H1 (cell line): ENCODE measurements around the gene MPV17. TPM values are rescaled to one million over a fixed set of nuclear protein-coding genes. Genes with fewer than 3 reads are reported as not detected.

ENCODE experiments used
- CTCF ChIA-PET: fragments of 300-600 bp; sonication (Branson Sonifier 250); formaldehyde crosslinking; loops from one replicate; lab custom pipeline; 2021; ENCODE audit not compliant: partially characterized antibody; lab: Charles Lee
- POLR2A ChIA-PET: fragments of 300-600 bp; sonication (Branson Sonifier 250); formaldehyde crosslinking; loops from one replicate; lab custom pipeline; 2021; ENCODE audit warnings: inconsistent platforms; ENCODE audit not compliant: partially characterized antibody; lab: Charles Lee
- DNase-seq, 2 experiments: peaks; one replicate each; pipeline versions ENCODE4 v3.0.0 to v3.0.0-alpha.2; 2010 to 2022; ENCODE audit warnings: low spot score in 2 of 2, low read depth in 1 of 2, mixed read lengths in 1 of 2
- FAIRE-seq: peaks from 2 replicates; lab custom pipeline; 2011; peaks lifted over from hg19 to GRCh38; lab: Jason Lieb, UNC
- H2AFZ ChIP-seq: 2 replicates; pipeline ENCODE4 v1.8.1; 2012; ENCODE audit warnings: low read length, inconsistent platforms
- H2AK5ac ChIP-seq: 2 replicates; pipeline ENCODE4 v1.6.1; 2013; ENCODE audit warnings: low read depth, low read length
- H2BK120ac ChIP-seq: replicated peaks from 2 replicates; pipeline ENCODE3; 2013; ENCODE audit warnings: low read depth, low read length, inconsistent platforms
- H2BK12ac ChIP-seq: 2 replicates; pipeline ENCODE4 v1.6.1; 2013; ENCODE audit warnings: low read depth, low read length
- H2BK15ac ChIP-seq: 2 replicates; pipeline ENCODE4 v1.6.1; 2013; ENCODE audit warnings: low read length
- H2BK20ac ChIP-seq: 2 replicates; pipeline ENCODE4 v1.6.1; 2013; ENCODE audit warnings: low read length
- H2BK5ac ChIP-seq: 2 replicates; pipeline ENCODE4 v1.6.1; 2013; ENCODE audit warnings: low read depth, low read length
- H3K14ac ChIP-seq: 2 replicates; pipeline ENCODE4 v1.6.1; 2013; ENCODE audit warnings: inconsistent platforms; ENCODE audit not compliant: insufficient read length
- H3K18ac ChIP-seq: 2 replicates; pipeline ENCODE4 v1.6.1; 2013; ENCODE audit warnings: low read length; ENCODE audit errors: extremely low read depth
- H3K23ac ChIP-seq: 2 replicates; pipeline ENCODE4 v1.6.1; 2013; ENCODE audit warnings: inconsistent platforms; ENCODE audit not compliant: insufficient read length
- H3K23me2 ChIP-seq: 2 replicates; pipeline ENCODE4 v1.6.1; 2013; ENCODE audit warnings: low read depth, low read length
- H3K27ac ChIP-seq: 2 replicates; pipeline ENCODE4 v1.6.1; 2011; ENCODE audit warnings: low read depth, low read length, inconsistent platforms
- H3K27me3 ChIP-seq, 4 experiments: replicated peaks in 1 of 4; 1 replicate in 1 of 4; 2 replicates in 3 of 4; pipeline versions ENCODE4 v1.6.1 to v1.8.1; 2011 to 2013; ENCODE audit warnings: low read length in 3 of 4, mild to moderate bottlenecking in 3 of 4, inconsistent platforms in 2 of 4, mixed read lengths in 2 of 4, moderate library complexity in 1 of 4; ENCODE audit not compliant: control insufficient read depth in 3 of 4, insufficient read depth in 3 of 4; ENCODE audit errors: extremely low read depth in 1 of 4
- H3K36me3 ChIP-seq, 4 experiments: 2 replicates each; pipeline versions ENCODE4 v1.6.1 to v1.8.1; 2011 to 2013; ENCODE audit warnings: mild to moderate bottlenecking in 4 of 4, low read length in 3 of 4, moderate library complexity in 2 of 4, control low read depth in 1 of 4, inconsistent platforms in 1 of 4; ENCODE audit not compliant: insufficient read depth in 4 of 4, control insufficient read depth in 2 of 4
- H3K4ac ChIP-seq: replicated peaks from 2 replicates; pipeline ENCODE3; 2013; ENCODE audit warnings: low read length, low read depth, mixed read lengths, inconsistent platforms; ENCODE audit not compliant: insufficient read length
- H3K4me1 ChIP-seq, 4 experiments: replicated peaks in 1 of 4; 1 replicate in 1 of 4; 2 replicates in 3 of 4; pipeline versions ENCODE4 v1.6.1 to v1.8.1; 2011 to 2013; ENCODE audit warnings: low read length in 3 of 4, inconsistent platforms in 2 of 4, mixed read lengths in 1 of 4; ENCODE audit not compliant: insufficient read depth in 4 of 4, control insufficient read depth in 3 of 4
- H3K4me2 ChIP-seq, 2 experiments: 2 replicates each; pipeline versions ENCODE4 v1.6.1 to v1.8.1; 2011 to 2013; ENCODE audit warnings: low read depth in 2 of 2, low read length in 2 of 2, control low read depth in 1 of 2, inconsistent platforms in 1 of 2, mild to moderate bottlenecking in 1 of 2; ENCODE audit not compliant: insufficient read depth in 1 of 2
- H3K4me3 ChIP-seq, 4 experiments: fragments of 200-600, 300-600 bp in 1 of 4; sonication (generic), shearing (Covaris generic), sonication (Bioruptor Twin) in 1 of 4; 2 replicates each; pipeline versions ENCODE4 v1.5.1 to v1.8.1; 2011 to 2016; ENCODE audit warnings: low read length in 4 of 4, low read depth in 3 of 4, control low read depth in 2 of 4, inconsistent platforms in 2 of 4, mild to moderate bottlenecking in 2 of 4, mixed read lengths in 1 of 4, moderate library complexity in 1 of 4; ENCODE audit not compliant: insufficient read depth in 2 of 4; ENCODE audit errors: extremely low read depth in 1 of 4
- H3K56ac ChIP-seq: replicated peaks from 2 replicates; pipeline ENCODE3; 2013; ENCODE audit warnings: low read depth, mild to moderate bottlenecking, mixed read lengths, low read length, inconsistent platforms; ENCODE audit not compliant: insufficient read length
- H3K79me1 ChIP-seq: 2 replicates; pipeline ENCODE4 v1.6.1; 2013; ENCODE audit warnings: low read depth, low read length, control low read depth
- H3K79me2 ChIP-seq, 2 experiments: 2 replicates each; pipeline versions ENCODE4 v1.6.1 to v1.8.1; 2012 to 2013; ENCODE audit warnings: low read length in 2 of 2, mild to moderate bottlenecking in 2 of 2, inconsistent platforms in 1 of 2; ENCODE audit not compliant: insufficient read depth in 2 of 2, control insufficient read depth in 1 of 2
- H3K9ac ChIP-seq, 4 experiments: replicated peaks in 1 of 4; 1 replicate in 1 of 4; 2 replicates in 3 of 4; pipeline versions ENCODE4 v1.6.1 to v1.8.1; 2011 to 2013; ENCODE audit warnings: low read depth in 3 of 4, low read length in 3 of 4, control low read depth in 2 of 4, mild to moderate bottlenecking in 2 of 4, moderate library complexity in 2 of 4, inconsistent platforms in 1 of 4; ENCODE audit errors: extremely low read depth in 1 of 4
- H3K9me3 ChIP-seq, 2 experiments: 2 replicates each; pipeline versions ENCODE4 v1.6.1 to v1.8.1; 2012 to 2013; ENCODE audit warnings: mild to moderate bottlenecking in 2 of 2, moderate library complexity in 2 of 2, control low read depth in 1 of 2, inconsistent platforms in 1 of 2, low read depth in 1 of 2, low read length in 1 of 2, mixed read lengths in 1 of 2; ENCODE audit not compliant: insufficient read depth in 2 of 2
- H4K20me1 ChIP-seq, 2 experiments: replicated peaks in 1 of 2; 2 replicates each; pipeline versions ENCODE3 to v1.8.1; 2011 to 2013; ENCODE audit warnings: inconsistent platforms in 2 of 2, low read length in 2 of 2, mild to moderate bottlenecking in 1 of 2; ENCODE audit not compliant: insufficient read depth in 2 of 2, control insufficient read depth in 1 of 2
- H4K5ac ChIP-seq: 2 replicates; pipeline ENCODE4 v1.6.1; 2013; ENCODE audit warnings: low read length, low read depth, mixed read lengths, inconsistent platforms; ENCODE audit not compliant: insufficient read length
- H4K8ac ChIP-seq: 2 replicates; pipeline ENCODE4 v1.8.0; 2013; ENCODE audit warnings: mild to moderate bottlenecking, moderate library complexity, low read length, inconsistent platforms; ENCODE audit not compliant: insufficient read depth; ENCODE audit errors: extremely low read depth
- H4K91ac ChIP-seq: replicated peaks from 2 replicates; pipeline ENCODE3; 2013; ENCODE audit warnings: low read length, mixed read lengths, inconsistent platforms; ENCODE audit not compliant: insufficient read length
- ATF2 ChIP-seq: IDR thresholded peaks from 2 replicates; pipeline ENCODE4 v1.6.1; 2012; ENCODE audit warnings: low read length, inconsistent platforms
- EP300 ChIP-seq, 2 experiments: IDR thresholded peaks; 1 replicate in 1 of 2; 2 replicates in 1 of 2; pipeline ENCODE4 v1.6.1; 2011 to 2012; ENCODE audit warnings: low read depth in 2 of 2, low read length in 2 of 2, mild to moderate bottlenecking in 2 of 2, borderline replicate concordance in 1 of 2, inconsistent platforms in 1 of 2, moderate library complexity in 1 of 2
- GABPA ChIP-seq: IDR thresholded peaks from 2 replicates; pipeline ENCODE4 v1.6.1; 2011; ENCODE audit warnings: mild to moderate bottlenecking, low read length, moderate library complexity, borderline replicate concordance; ENCODE audit not compliant: insufficient read depth
- HDAC2 ChIP-seq, 2 experiments: fragments of 300-600 bp in 1 of 2; sonication (generic) in 1 of 2; IDR thresholded peaks; 2 replicates each; pipeline ENCODE4 v1.6.1; 2011 to 2012; ENCODE audit warnings: low read depth in 2 of 2, low read length in 2 of 2, mild to moderate bottlenecking in 2 of 2, moderate library complexity in 2 of 2, borderline replicate concordance in 1 of 2, inconsistent platforms in 1 of 2
- SAP30 ChIP-seq: fragments of 300-600 bp; sonication (generic); IDR thresholded peaks from 2 replicates; pipeline ENCODE4 v1.7.1; 2012; ENCODE audit warnings: low read length, moderate library complexity, mild to moderate bottlenecking, inconsistent platforms; ENCODE audit not compliant: insufficient read depth, insufficient replicate concordance
- SIRT6 ChIP-seq: IDR thresholded peaks from one replicate; pipeline ENCODE4 v1.7.1; 2012; ENCODE audit warnings: low read length, inconsistent platforms
- TAF1 ChIP-seq: IDR thresholded peaks from 2 replicates; pipeline ENCODE4 v1.6.1; 2011; ENCODE audit warnings: mild to moderate bottlenecking, low read depth, low read length
- TEAD4 ChIP-seq: IDR thresholded peaks from 2 replicates; pipeline ENCODE4 v1.6.1; 2012; ENCODE audit warnings: low read depth, low read length, inconsistent platforms, mixed read lengths
- WGBS, 2 experiments: shearing (Covaris generic) in 1 of 2; methylation state at CpG; one replicate each; pipeline versions ENCODE4 v1.1.6 to v1.1.7; 2013 to 2015; ENCODE audit warnings: low lambda C conversion rate in 2 of 2, mixed read lengths in 2 of 2, inconsistent platforms in 1 of 2, low coverage in 1 of 2, missing lambda C conversion rate in 1 of 2; ENCODE audit not compliant: insufficient replicate concordance in 2 of 2, insufficient coverage in 1 of 2, insufficient read length in 1 of 2; ENCODE audit errors: extremely low coverage in 1 of 2, missing lambda C conversion rate in 1 of 2; 5-methylcytosine and 5-hydroxymethylcytosine counted together
- polyA plus RNA-seq, 7 experiments: library from polyadenylated mRNA; depleted of rRNA in 3 of 7; stranded (reverse) in 5 of 7; unstranded in 2 of 7; fragments of >200 nt in 5 of 7; fragments of 200-250 nt in 2 of 7; gene quantifications; 1 replicate in 5 of 7; 2 replicates in 1 of 7; 4 replicates in 1 of 7; pipeline versions ENCODE4 v1.2.1 to v1.2.3, GENCODE V29; 2011 to 2013; ENCODE audit warnings: missing spikeins in 2 of 7, mixed read lengths in 2 of 7
- total RNA-seq: library from RNA; stranded (reverse); fragmentation: NEBNext Ultra II Directional; extraction: Animal tissue kit (Norgen Biotek cat#: 25700); gene quantifications from 2 replicates; pipeline ENCODE4 v1.2.1, GENCODE V29; 2021

Gene MPV17
- total and polyA plus RNA-seq, 2 of the 8 experiments (the other 6 are each of a cell fraction or from before 2014, with no cell fraction given), result 45.2 to 181 TPM

- H3K18ac ChIP-seq, result peak overlapping the region; percentile 86
- no peak overlapping the region for H2AK5ac ChIP-seq
- H3K4me3 ChIP-seq, result peak overlapping the region; percentile 72 to 99 (median 88)
- H3K36me3 ChIP-seq, result peaks cover 22 to 48% (median 37%) of the 10 kb centered on the region in 4 experiments
- H3K27ac ChIP-seq, result peak overlapping the region; percentile 62
- ChIA-PET POLR2A (interaction anchor here (0.8 to 8.2 kb wide), 16 partner anchors 8 to 161 kb away, joined by 3 to 135 read pairs (median 3); partner anchors contain the start of genes FNDC4, GTF3C2, MPV17 and NRBP1), CTCF (interaction anchor here (0.8 to 2.8 kb wide), 22 partner anchors 9 to 277 kb away, joined by 3 to 10 read pairs (median 4); partner anchors contain the start of genes GTF3C2 and UCN)
- H2AFZ ChIP-seq, result peak overlapping the region; percentile 38
- H3K79me1 ChIP-seq, result peaks cover 5% of the 10 kb centered on the region; the same call in 1 of the 2 replicates
- H3K9ac ChIP-seq, result peak overlapping the region; percentile 50 to 91 (median 86)
- no peak overlapping the region for H3K4ac ChIP-seq
- H3K14ac ChIP-seq, result no peak overlapping the region
- DNase-seq (peak in 1 of 2 experiments; percentile 88), FAIRE-seq (no peak)
- peak overlapping the region; percentile 67 for H3K56ac ChIP-seq
- 12% methylated on average over 14 of the region's 18 CpGs; no CpG with 5 or more reads in 1 of the 2 experiments for WGBS, 2 experiments
- H3K23ac ChIP-seq, result no peak overlapping the region
- H2BK12ac ChIP-seq, result no peak overlapping the region
- H3K9me3 ChIP-seq, result no peaks in the 10 kb centered on the region
- peak overlapping the region; percentile 77 for H4K5ac ChIP-seq
- H2BK20ac ChIP-seq, result no peak overlapping the region
- TF ChIP-seq TEAD4 (0 out of 2 replicates have a peak, but pooled peaks have one; percentile 1), EP300 (IDR thresholded peaks at IDR 0.05; ENCODE audit: borderline replicate concordance in 1 of 2, low read depth in 2 of 2, low read length in 2 of 2) (no peak), TAF1 (peak; percentile 30; the same call in 1 of the 2 replicates), SAP30 (peak; percentile 41), HDAC2 (IDR thresholded peaks at IDR 0.05; ENCODE audit: borderline replicate concordance in 1 of 2, low read depth in 2 of 2, low read length in 2 of 2) (no peak), ATF2 (0 out of 2 replicates have a peak, but pooled peaks have one; percentile 48), GABPA (peak; percentile 23; the same call in 1 of the 2 replicates), SIRT6 (no peak)
- H3K79me2 ChIP-seq, result peaks cover 2 to 21% of the 10 kb centered on the region in 2 experiments; a peak in 3 of 4 replicates
- H3K27me3 ChIP-seq, result no peaks in the 10 kb centered on the region
- peak overlapping the region; percentile 71 to 76 for H3K4me2 ChIP-seq
- H3K4me1 ChIP-seq, result peaks cover 0 to 4% (median 2%) of the 10 kb centered on the region in 4 experiments; a peak in 4 of 7 replicates
- no peak overlapping the region for H2BK120ac ChIP-seq
- peaks cover 0 to 13% of the 10 kb centered on the region in 2 experiments for H4K20me1 ChIP-seq
- H2BK15ac ChIP-seq, result no peak overlapping the region
- peak overlapping the region; percentile 77; the same call in 1 of the 2 replicates for H2BK5ac ChIP-seq
- H4K8ac ChIP-seq, result peak overlapping the region; percentile 94; the same call in 1 of the 2 replicates
- H4K91ac ChIP-seq, result peak overlapping the region; percentile 49
- peaks cover 8% of the 10 kb centered on the region for H3K23me2 ChIP-seq
Measured at GRCh38 chr2:27369471-27370025, 46.7 kb upstream of the MPV17 start.
